Measurements from ENCODE around the gene NOL3.

NOL3 gene

GRCh38 chr16:67190448-67191399 lies 20.4 kb downstream of the NOL3 start:
- no peak for DNase-seq

GRCh38 chr16:67191411-67191994 lies 21.2 kb downstream of the NOL3 start:
- no peak for DNase-seq

- DNase-seq: peak; percentile 44
Observed at GRCh38 chr16:67191995-67192681, 21.8 kb downstream of the NOL3 start, which contains the start of gene E2F4. E2F4 (plus strand) TSS chr16:67192155; CDS start chr16:67192228, 73 bp downstream.

- DNase-seq: no peak
Observed at GRCh38 chr16:67192781-67193361, 22.5 kb downstream of the NOL3 start.

GRCh38 chr16:67193536-67193935 lies 23.2 kb downstream of the NOL3 start:
- no peak for DNase-seq

- DNase-seq: no peak
Observed at GRCh38 chr16:67194260-67194659, 23.9 kb downstream of the NOL3 start.

- DNase-seq: no peak
Observed at GRCh38 chr16:67195676-67196075, 25.3 kb downstream of the NOL3 start.

GRCh38 chr16:67196881-67197280 lies 26.5 kb downstream of the NOL3 start:
- DNase-seq: no peak

GRCh38 chr16:67197704-67198103 lies 27.4 kb downstream of the NOL3 start:
- no peak for DNase-seq

- no peak for DNase-seq
Observed at GRCh38 chr16:67198238-67198734, 27.9 kb downstream of the NOL3 start.

- peak; percentile 1 for DNase-seq
Observed at GRCh38 chr16:67199011-67199807, 28.9 kb downstream of the NOL3 start, which contains the start of gene ELMO3. ELMO3 (plus strand) TSS chr16:67199131; CDS start chr16:67199327, 196 bp downstream.

- no peak for DNase-seq
Observed at GRCh38 chr16:67199808-67200198, 29.5 kb downstream of the NOL3 start.

- DNase-seq: no peak
Observed at GRCh38 chr16:67200491-67200890, 30.2 kb downstream of the NOL3 start.

- no peak for DNase-seq
Observed at GRCh38 chr16:67201411-67202345, 31.3 kb downstream of the NOL3 start.

- no peak for DNase-seq
Observed at GRCh38 chr16:67202426-67202825, 32.1 kb downstream of the NOL3 start.

GRCh38 chr16:67202956-67203493 lies 32.7 kb downstream of the NOL3 start:
- DNase-seq: no peak

- DNase-seq: no peak
Observed at GRCh38 chr16:67204076-67204475, 33.7 kb downstream of the NOL3 start.

GRCh38 chr16:67206129-67206837 lies 35.9 kb downstream of the NOL3 start:
- DNase-seq: no peak

- DNase-seq: no peak
Observed at GRCh38 chr16:67206838-67207248, 36.5 kb downstream of the NOL3 start.
